Activated T-helper 1 cell treated with anti-CD3 and anti-CD28 coated beads, Interleukin-2, amount 50 U/mL, for 16 hours (primary cell): ENCODE measurements around the gene LENG1.

Experiments used
- DNase-seq, 2 donors: peaks; one replicate each; pipeline ENCODE4 v3.0.0-alpha.2; 2020; ENCODE audit warnings: low read depth in 1 of 2, low spot score in 1 of 2

The LENG1 gene

GRCh38 chr19:54165222-54165621 is 5.7 kb upstream of the LENG1 start:
- DNase-seq: no peak

- DNase-seq: peak in 1 of 2 donors; percentile 24
Measured at GRCh38 chr19:54164369-54165068, 5.0 kb upstream of the LENG1 start.

- no peak for DNase-seq
Measured at GRCh38 chr19:54162884-54163283, 3.4 kb upstream of the LENG1 start.

GRCh38 chr19:54162241-54162805 is 2.8 kb upstream of the LENG1 start:
- DNase-seq: peak; percentile 43 to 63

GRCh38 chr19:54160854-54161253 is 1.3 kb upstream of the LENG1 start:
- no peak for DNase-seq

GRCh38 chr19:54160182-54160811 is 776 bp upstream of the LENG1 start:
- DNase-seq: no peak

- DNase-seq: no peak
Measured at GRCh38 chr19:54158812-54159351, 639 bp downstream of the LENG1 start.

- no peak for DNase-seq
Measured at GRCh38 chr19:54156953-54157352, 2.6 kb downstream of the LENG1 start.

- no peak for DNase-seq
Measured at GRCh38 chr19:54156490-54156889, 3.0 kb downstream of the LENG1 start.

- DNase-seq: no peak
Measured at GRCh38 chr19:54155694-54156093, 3.8 kb downstream of the LENG1 start.

GRCh38 chr19:54154603-54155345 is 4.7 kb downstream of the LENG1 start:
- no peak for DNase-seq

- DNase-seq: no peak
Measured at GRCh38 chr19:54153731-54154326, 5.7 kb downstream of the LENG1 start.

GRCh38 chr19:54152878-54153524 is 6.5 kb downstream of the LENG1 start:
- DNase-seq: no peak

- DNase-seq: no peak
Measured at GRCh38 chr19:54152267-54152666, 7.3 kb downstream of the LENG1 start.

GRCh38 chr19:54151362-54152035 is 8.0 kb downstream of the LENG1 start:
- no peak for DNase-seq

- no peak for DNase-seq
Measured at GRCh38 chr19:54149021-54149812, 10.3 kb downstream of the LENG1 start.

- no peak for DNase-seq
Measured at GRCh38 chr19:54148158-54148557, 11.4 kb downstream of the LENG1 start.

- no peak for DNase-seq
Measured at GRCh38 chr19:54147676-54148075, 11.8 kb downstream of the LENG1 start.

GRCh38 chr19:54145541-54146158 is 13.9 kb downstream of the LENG1 start:
- DNase-seq: no peak
